SJCRH30 (cell line): Measurements from ENCODE around the gene UPF3B. TPM values are rescaled to one million over a fixed set of nuclear protein-coding genes. Genes with fewer than 3 reads are reported as not detected.
"Not testable (repeated sequence)": the region's sequence is repeated elsewhere in the genome, so short reads cannot be mapped to it uniquely, and the experiment has no call there.

Experiments
- DNase-seq, 2 experiments: peaks; one replicate each; pipeline ENCODE4 v3.0.0-alpha.2; 2015 to 2020
- H3K27ac ChIP-seq: fragments of 250-450 bp; sonication (Bioruptor Pico); 2 replicates; pipeline ENCODE4 v1.5.1; 2020; ENCODE audit warnings: mild to moderate bottlenecking, moderate library complexity
- H3K27me3 ChIP-seq: fragments of 250-450 bp; sonication (Bioruptor Pico); 2 replicates; pipeline ENCODE4 v1.5.1; 2020; ENCODE audit warnings: mild to moderate bottlenecking, moderate library complexity
- H3K36me3 ChIP-seq: fragments of 250-450 bp; sonication (Bioruptor Pico); 2 replicates; pipeline ENCODE4 v1.5.1; 2020; ENCODE audit warnings: mild to moderate bottlenecking, moderate library complexity
- H3K4me1 ChIP-seq: fragments of 250-450 bp; sonication (Bioruptor Pico); 2 replicates; pipeline ENCODE4 v1.5.1; 2020; ENCODE audit warnings: mild to moderate bottlenecking, moderate library complexity
- H3K4me3 ChIP-seq: fragments of 250-450 bp; sonication (Bioruptor Pico); 2 replicates; pipeline ENCODE4 v1.5.1; 2020; ENCODE audit warnings: mild to moderate bottlenecking, moderate library complexity
- H3K9me3 ChIP-seq: fragments of 250-450 bp; sonication (Bioruptor Pico); replicated peaks from 2 replicates; pipeline ENCODE4 v1.5.1; 2020; ENCODE audit warnings: mild to moderate bottlenecking, moderate library complexity
- total RNA-seq: library from RNA; depleted of rRNA; stranded (reverse); fragments of >200 nt; shearing (Covaris generic); gene quantifications from 2 replicates; pipeline ENCODE4 v1.2.3, GENCODE V29; 2014; rRNA removed

The UPF3B gene, protein sequence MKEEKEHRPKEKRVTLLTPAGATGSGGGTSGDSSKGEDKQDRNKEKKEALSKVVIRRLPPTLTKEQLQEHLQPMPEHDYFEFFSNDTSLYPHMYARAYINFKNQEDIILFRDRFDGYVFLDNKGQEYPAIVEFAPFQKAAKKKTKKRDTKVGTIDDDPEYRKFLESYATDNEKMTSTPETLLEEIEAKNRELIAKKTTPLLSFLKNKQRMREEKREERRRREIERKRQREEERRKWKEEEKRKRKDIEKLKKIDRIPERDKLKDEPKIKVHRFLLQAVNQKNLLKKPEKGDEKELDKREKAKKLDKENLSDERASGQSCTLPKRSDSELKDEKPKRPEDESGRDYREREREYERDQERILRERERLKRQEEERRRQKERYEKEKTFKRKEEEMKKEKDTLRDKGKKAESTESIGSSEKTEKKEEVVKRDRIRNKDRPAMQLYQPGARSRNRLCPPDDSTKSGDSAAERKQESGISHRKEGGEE
- total RNA-seq, result 25.1 and 33.9 TPM in 2 replicates

DNA sequence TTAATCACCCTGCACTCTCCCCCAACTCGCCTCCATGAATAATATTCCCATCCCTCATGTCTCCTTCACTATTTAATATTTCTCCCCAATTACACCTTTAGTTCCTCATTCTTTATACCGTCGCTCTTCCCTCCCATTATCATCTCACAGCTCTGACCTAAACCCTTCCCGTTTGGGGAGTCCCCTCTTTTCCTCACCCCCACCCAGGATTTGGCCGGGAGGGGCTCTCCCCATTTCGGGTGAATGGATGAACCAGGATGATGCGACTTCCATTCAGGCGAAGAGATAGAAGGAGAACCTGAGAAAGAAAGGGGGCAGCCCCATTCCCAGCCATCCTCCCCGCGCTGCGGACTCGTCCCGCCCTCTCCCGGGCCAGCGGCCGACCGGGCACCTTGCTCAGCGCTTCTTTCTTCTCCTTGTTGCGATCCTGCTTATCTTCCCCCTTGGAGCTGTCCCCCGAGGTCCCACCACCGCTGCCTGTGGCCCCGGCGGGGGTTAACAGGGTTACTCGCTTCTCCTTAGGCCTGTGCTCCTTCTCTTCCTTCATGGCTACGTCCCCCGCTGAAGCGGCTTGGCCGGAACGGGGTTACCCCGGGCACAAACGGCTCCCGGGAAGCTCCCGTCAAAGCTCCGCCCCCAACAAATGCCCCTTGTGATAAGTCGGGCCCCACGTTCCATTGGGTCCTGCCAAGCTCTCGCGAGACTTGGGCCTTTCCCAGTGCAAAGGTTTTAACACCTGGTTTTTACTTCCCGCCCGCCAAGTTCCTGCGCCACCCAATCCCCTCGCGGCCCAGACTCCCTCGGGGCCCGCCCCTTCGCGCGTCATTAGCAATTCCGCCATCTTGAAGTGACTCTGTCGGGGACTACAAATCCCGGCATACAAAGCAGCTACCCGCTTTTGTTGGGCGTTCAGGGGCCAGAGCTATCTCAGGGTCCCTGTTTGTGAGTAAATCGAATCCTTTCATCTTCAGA lies at the start of gene UPF3B:
Gene UPF3B, minus strand, starts transcription at position 582 of the 972 bp plus-strand sequence. Its CDS starts 35 bp downstream, at position 547.
- peak within 1 kb of the TSS; percentile 77 for H3K27ac ChIP-seq
- DNase-seq, result peak; percentile 100
- H3K9me3 ChIP-seq, result no peaks in the 10 kb centered on the region
- H3K4me3 ChIP-seq, result peak within 1 kb of the TSS; percentile 88
- peaks cover 24% of the 10 kb centered on the region for H3K36me3 ChIP-seq
- no peaks in the 10 kb centered on the region for H3K4me1 ChIP-seq
- H3K27me3 ChIP-seq, result no peaks in the 10 kb centered on the region

DNA sequence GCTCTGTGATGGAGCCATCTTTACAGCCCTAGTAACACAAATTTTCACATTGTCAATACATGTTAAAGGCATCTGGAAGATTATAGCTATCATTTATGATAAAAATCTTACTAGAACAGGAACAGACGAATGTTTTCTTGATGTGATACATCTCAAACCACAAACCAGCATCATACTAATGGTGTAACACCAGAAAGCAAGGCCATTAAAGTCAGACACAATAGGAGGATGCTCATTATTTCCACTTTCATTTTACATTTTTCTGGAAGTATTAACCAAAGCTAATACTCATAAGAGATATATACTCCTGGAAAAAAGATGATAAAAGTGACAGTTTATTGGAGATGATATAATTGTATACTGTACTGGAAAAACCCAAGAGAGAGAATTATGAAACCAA lies 48.2 kb upstream of the UPF3B start:
- no peak for DNase-seq
- H3K27me3 ChIP-seq, result no peaks in the 10 kb centered on the region
- no peaks in the 10 kb centered on the region for H3K9me3 ChIP-seq
- H3K27ac ChIP-seq, result no peak overlapping the region
- H3K4me3 ChIP-seq, result no peak overlapping the region
- H3K4me1 ChIP-seq, result no peaks in the 10 kb centered on the region
- H3K36me3 ChIP-seq, result no peaks in the 10 kb centered on the region

DNA sequence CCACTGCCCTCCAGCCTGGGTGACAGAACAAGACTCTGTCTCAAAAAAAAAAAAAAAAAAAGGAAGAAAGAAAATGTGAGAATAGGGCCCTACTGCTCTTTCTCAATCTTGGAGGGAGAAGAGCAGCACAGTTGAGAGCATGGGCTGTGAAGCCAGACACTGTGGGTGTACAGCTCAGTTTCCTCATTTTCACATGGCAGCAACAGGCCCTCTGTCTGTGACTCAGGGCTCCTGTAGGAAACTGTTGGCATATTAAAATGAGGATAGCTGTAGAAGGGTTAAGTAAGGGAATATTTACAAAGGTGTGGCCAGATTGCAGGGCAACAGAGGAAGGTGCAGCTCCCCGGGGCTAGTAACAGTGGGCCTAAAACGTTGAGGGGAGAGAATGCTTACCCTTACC lies 46.4 kb upstream of the UPF3B start:
- Histone ChIP-seq H3K36me3 (no peaks in the 10 kb centered on the region), H3K4me3 (no peak overlapping the region), H3K9me3 (no peaks in the 10 kb centered on the region), H3K27me3 (no peaks in the 10 kb centered on the region), H3K4me1 (no peaks in the 10 kb centered on the region), H3K27ac (no peak overlapping the region)
- DNase-seq, result no peak

DNA sequence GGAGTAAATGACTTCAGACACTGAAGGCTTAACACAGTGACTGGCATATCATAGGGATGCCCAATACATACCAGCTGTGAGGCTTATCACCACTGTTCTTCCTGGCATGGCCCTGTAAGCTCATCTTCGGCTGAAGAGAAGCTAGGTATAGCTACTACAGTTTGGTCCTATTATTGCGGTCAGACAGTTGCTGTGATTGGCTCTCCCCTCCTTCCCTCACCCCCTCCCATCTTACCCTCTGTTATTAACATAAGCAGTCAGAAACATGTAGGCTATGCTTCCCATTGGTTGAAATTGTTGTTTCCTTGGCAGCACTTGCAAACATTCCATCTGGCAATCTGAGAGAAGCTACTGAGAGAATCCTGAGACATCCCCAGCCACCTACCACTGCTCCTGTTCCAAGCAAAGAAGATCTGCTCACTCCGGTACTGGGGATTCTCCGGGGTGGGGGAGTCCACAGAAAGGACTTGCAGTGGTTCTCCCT lies 43.1 kb upstream of the UPF3B start, which contains the start of gene AKAP14:
Gene AKAP14, plus strand, starts transcription at position 51 of the 484 bp plus-strand sequence. CDS start 7,331 bp downstream, outside the sequence.
- Histone ChIP-seq H3K4me1 (no peaks in the 10 kb centered on the region), H3K4me3 (no peak within 1 kb of the TSS), H3K27me3 (no peaks in the 10 kb centered on the region), H3K27ac (no peak within 1 kb of the TSS), H3K9me3 (no peaks in the 10 kb centered on the region), H3K36me3 (no peaks in the 10 kb centered on the region)
- DNase-seq, result no peak

DNA sequence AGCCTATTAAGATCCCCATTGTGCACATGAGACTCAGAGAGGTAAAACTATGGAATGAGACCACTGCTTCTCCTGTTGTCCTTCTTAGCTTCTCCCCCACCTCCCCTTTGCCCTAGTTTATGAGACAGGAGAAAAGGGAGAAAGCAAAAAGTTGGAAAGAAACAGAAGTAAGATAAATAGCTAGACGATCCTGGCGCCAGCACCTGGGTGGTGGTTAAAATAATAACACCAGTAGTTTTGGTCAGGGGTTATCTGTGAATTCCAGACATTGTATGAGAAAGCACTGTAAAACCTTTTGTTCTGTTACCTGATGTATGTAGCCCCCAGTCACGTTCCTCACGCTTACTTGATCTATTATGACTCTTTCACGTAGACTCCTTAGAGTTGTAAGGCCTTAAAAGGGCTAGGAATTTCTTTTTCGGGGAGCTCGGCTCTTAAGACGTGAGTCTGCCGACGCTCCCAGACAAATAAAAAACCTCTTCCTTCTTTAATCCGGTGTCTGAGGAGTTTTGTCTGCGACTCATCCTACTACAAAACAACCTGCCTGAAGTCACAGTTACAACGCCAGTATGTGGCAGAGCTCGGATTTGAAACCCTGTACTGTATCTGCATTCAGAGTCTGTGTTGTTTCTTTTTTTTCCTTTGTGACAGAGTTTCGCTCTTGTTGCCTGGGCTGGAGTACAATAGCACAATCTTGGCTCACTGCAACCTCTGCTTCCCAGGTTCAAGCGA lies 39.4 kb upstream of the UPF3B start:
- not testable (repeated sequence) for DNase-seq, H3K4me3 ChIP-seq, H3K27ac ChIP-seq, H3K4me1 ChIP-seq, H3K36me3 ChIP-seq, H3K9me3 ChIP-seq, H3K27me3 ChIP-seq

DNA sequence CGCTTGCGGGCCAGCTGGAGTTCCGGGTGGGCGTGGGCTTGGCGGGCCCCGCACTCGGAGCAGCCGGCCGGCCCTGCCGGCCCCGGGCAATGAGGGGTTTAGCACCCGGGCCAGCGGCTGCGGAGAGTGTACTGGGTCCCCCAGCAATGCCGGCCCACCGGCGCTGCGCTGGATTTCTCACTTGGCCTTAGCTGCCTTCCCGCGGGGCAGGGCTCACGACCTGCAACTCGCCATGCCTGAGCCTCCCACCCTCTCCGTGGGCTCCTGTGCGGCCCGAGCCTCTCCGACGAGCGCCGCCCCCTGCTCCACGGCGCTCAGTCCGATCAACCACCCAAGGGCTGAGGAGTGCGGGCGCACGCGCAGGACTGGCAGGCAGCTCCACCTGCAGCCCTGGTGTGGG lies 37.9 kb upstream of the UPF3B start:
- not testable (repeated sequence) for H3K9me3 ChIP-seq, H3K27ac ChIP-seq

DNA sequence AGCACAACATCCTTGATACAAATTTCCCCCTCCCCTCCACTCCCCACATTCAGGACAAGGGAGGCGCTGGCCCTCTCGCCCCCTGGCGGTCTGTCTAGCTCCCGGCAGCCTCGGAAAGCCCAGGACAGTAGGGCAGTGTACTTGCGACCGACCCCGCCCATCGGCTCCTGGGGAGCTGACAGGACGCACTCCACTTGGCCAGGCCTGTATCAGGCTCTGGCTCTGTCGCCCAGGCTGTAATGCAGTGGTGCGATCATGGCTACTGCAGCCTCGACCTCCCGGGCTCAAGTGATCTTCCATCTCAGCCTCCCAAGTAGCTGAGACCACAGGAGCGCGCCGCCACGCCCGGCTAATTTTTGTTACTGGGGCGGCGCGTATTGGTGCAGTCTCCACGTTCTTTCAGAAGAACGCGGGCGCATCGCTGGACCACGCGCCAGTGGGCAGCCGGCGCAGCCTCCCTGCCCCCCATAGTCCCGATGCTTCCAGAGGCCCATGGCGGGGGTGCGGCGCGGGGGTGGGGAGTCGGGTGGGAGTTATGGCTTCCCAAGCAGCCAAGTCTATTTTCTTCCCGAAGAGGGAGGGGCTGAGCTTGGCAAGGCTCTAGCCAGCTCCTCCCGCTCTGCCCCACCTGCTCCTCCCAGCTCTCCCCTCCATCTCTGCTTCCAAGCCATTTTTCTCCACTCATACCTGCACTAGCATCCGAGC lies 35.1 kb upstream of the UPF3B start:
- peak; percentile 90 to 94 for DNase-seq
- Histone ChIP-seq H3K4me1 (peaks cover 3% of the 10 kb centered on the region; the same call in 1 of the 2 replicates), H3K4me3 (peak overlapping the region; percentile 61), H3K27ac (no peak overlapping the region), H3K27me3 (no peaks in the 10 kb centered on the region), H3K36me3 (no peaks in the 10 kb centered on the region), H3K9me3 (no peaks in the 10 kb centered on the region)

More for the DNA sequence above, 37.9 kb upstream of the UPF3B start:
- not testable (repeated sequence) for H3K27me3 ChIP-seq, H3K36me3 ChIP-seq, H3K4me1 ChIP-seq, H3K4me3 ChIP-seq, DNase-seq

DNA sequence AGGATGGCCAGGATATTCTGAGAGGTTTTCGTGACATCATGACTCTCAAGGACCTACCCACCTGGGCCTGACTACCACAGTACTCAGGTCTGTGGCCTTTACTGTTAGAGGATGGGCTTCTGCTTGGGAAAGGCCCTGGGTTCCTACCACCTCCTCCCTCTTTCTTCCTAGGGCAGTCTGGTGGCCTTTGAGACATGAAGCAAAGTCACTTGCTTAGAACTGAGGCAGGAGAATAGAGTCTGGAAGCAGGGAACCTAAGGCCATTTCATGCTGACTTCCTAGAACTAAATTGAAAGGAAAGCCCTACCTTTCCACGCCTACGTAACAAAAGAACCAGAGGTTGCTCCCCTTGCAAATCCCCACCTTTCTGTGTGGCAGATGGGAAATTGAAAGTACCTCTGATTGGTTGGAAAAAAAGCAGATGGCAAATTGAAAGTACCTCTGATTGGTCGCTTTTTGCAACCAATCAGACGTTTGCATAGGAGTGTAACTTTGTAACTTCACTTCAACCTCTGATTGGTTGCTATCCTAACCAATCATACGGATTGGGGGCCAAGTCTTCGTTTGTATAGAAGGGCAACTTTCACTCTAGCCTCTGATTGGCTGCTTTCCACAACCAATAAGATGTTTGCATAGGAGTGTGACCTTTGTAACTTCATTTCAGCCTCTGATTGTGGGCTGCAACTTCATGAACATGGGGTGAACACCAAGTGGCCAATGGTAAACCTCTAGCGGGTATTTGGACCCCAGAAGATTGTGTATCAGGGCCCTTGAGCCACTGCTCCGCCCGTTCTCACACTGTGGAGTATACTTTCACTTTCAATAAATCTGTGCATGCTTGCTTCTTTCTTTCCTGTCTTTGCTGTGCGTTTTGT lies 33.0 kb upstream of the UPF3B start:
- Histone ChIP-seq H3K9me3 (no peaks in the 10 kb centered on the region), H3K36me3 (no peaks in the 10 kb centered on the region), H3K27ac (no peak overlapping the region), H3K4me3 (no peak overlapping the region), H3K4me1 (peaks cover 3% of the 10 kb centered on the region; the same call in 1 of the 2 replicates), H3K27me3 (no peaks in the 10 kb centered on the region)
- DNase-seq, result peak; percentile 34 to 68

DNA sequence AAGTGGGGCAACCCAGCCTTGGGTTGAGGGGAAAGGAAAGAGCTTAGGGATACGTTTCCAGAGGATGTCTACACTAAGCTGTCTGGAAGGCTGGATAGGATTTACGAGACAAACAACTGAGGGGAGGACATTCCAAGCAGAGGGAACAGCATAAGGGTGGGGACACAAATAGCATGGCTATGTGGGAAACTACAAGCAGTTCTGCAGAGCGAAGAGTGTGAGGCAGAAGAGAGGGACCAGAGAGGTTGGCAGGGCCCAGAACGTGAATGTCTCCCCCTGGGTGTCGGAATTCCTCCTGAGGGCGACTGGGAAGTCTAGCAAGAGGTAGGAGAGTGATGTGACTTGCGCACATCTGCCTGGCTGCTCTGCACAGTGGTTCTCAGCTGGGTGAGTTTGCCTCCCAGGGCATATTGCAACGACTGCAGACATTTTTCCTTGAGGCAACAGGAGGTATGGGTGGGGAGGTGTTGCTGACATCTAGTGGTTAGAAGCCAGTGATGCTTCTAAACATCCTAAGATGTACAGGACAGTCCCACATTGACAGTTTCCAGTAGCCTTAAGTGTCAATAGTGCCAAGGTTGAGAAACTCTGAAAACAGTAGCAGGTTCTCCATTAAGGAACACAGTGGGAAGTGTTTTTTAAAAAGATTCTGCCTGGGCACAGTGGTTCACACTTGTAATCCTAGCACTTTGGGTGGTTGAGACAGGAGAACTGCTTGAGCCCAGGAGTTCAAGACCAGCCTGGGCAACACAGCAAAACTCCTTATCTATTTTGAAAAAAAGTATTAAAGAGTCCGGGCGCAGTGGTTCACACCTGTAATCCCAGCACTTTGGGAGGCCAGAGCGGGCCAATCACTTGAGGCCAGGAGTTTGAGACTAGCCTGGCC lies 28.0 kb upstream of the UPF3B start:
- no peaks in the 10 kb centered on the region for H3K9me3 ChIP-seq
- no peak overlapping the region for H3K27ac ChIP-seq
- H3K4me3 ChIP-seq, result no peak overlapping the region
- DNase-seq, result peak; percentile 55 to 78
- peaks cover 18% of the 10 kb centered on the region for H3K36me3 ChIP-seq
- no peaks in the 10 kb centered on the region for H3K4me1 ChIP-seq
- no peaks in the 10 kb centered on the region for H3K27me3 ChIP-seq

DNA sequence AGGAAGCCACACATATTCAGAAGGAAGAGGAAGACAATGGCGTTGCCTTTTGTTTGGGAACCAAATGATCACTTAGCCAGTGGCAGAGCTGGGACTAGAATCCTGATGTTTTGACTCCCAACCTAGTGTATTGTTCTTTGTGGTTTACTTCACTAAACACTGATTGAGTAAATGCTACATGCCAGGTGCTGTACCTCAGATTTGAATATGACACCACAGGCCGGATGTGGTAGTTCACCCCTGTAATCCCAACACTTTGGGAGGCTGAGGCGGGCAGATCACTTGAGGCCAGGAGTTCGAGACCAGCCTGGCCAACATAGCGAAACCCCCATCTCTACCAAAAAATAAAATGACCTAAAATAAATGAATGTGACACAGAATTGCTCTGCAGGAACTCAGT lies 27.3 kb upstream of the UPF3B start:
- Histone ChIP-seq H3K36me3 (peaks cover 23% of the 10 kb centered on the region), H3K4me3 (no peak overlapping the region), H3K9me3 (no peaks in the 10 kb centered on the region), H3K27me3 (no peaks in the 10 kb centered on the region), H3K4me1 (no peaks in the 10 kb centered on the region), H3K27ac (no peak overlapping the region)
- DNase-seq, result no peak

DNA sequence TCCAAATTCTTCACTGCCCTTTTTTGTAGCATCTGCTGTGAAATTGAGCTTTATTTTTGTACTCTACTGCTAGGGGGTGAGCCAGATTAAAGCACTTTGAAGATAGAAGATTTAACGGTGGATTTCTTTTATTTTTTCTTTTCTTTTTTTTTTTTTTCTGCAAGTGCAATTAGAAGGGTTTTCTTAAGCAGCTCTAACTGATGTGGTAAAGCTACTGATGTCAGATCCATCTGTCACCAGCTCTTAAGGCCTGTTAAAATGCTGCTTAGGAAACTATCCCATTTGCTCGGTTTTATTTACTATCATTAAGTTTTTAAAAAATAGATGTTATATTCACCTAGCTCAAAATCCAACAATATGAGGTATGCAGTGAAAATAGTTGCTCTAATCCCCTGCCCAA lies 26.0 kb upstream of the UPF3B start:
- Histone ChIP-seq H3K27me3 (no peaks in the 10 kb centered on the region), H3K4me1 (no peaks in the 10 kb centered on the region), H3K27ac (no peak overlapping the region), H3K9me3 (no peaks in the 10 kb centered on the region), H3K4me3 (no peak overlapping the region), H3K36me3 (peaks cover 27% of the 10 kb centered on the region)
- no peak for DNase-seq
